Amniotic epithelial cell (primary cell): ENCODE measurements around the gene LOXHD1.

Experiments used
- DNase-seq: peaks from one replicate; pipeline ENCODE4 v3.0.0-alpha.2; 2010; ENCODE audit warnings: low read depth

Gene LOXHD1

DNA sequence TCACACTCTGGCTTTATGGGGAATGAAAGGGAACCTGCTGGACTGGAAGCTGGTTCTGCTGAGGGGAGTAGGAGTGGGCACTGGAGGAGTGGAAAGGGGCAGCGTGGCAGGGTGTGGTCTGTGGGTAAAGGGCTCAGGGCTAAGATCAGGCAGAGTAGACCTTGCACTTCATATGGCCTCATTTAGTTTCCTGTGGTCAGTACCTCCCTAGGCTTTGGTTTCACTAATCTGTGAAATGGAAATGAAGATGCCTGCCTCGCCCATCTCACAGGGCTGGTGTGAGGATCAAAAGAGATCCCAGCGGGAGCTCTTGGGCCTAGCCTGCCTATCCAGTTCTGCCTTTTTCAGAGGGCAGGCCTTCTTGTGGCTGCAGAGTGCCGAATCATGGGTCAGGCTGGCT lies 208.7 kb downstream of the LOXHD1 start:
- DNase-seq = no peak

DNA sequence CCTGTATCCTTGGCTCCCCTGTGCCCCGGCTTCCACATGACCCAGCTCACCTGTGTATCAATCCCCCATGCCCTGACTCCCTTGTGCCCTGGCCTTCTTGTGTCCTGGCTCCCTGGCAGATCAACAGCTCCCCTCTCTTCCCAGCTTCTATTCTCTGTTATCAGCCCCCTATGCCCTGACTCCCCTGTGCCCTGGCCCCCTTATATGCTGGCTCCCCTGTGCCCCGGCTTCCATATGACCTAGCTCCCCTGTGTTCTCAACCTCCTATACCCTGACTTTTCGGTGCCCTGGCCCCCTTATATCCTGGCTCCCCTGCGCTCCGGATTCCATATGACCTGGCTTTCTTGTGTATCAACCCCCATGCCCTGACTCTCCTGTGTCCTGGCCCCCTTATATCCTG lies 209.2 kb downstream of the LOXHD1 start:
- DNase-seq = no peak

DNA sequence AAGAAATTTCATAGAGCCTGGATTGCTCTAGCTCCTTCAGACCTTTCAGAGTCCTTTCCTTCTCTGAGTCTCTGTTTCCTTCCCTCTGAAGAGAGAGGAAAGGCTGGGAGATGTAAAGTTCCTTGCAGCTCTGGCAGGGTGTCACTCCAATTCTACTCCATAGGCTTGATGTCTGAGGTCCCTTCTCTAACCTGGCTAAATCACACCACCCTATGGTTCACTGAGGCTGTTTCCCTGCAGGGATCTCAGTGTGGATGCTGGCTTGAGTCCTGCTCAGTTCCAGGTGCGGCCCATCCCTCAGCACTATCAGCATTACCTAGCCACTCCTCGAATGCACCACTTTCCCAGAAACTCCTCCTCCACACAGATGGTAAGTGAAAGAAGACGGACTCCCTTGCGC lies 209.7 kb downstream of the LOXHD1 start:
- no peak for DNase-seq

DNA sequence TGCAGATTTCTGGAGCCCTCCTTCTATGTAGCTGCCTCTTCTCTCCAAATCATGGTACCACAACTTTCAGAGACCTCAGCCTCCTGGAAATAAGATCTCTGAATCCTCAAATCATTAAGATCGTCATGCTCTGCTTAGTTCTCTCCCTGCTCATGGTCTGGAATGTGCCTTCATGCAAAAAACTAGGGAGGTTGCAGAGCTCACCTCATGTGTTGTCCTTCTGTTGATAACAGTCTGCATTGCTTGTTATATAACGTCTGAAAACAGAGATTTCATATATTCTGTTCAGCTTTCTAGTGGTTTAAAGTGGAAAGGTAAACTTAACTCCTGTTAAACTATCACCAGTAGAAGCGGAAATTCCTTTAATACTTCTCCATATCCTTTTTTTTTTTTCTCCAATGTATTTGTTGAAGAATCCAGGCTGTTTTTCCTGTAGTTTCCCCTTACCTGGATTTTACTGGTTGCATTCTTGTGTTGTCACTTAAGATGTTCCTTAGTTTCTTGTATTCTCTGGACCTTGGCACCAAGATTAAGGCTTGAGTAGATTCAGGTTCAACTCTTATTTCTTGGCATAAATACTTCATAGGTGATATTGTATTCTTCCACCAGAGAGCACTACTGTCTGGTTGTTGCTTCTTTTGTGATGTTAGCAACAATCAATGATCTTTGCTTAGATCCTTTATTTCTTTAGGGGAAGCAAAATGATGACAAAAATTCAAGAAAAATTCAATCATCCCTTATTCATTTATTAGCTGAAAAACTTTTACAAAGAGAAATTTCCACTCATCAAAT lies 211.3 kb downstream of the LOXHD1 start:
- no peak for DNase-seq

DNA sequence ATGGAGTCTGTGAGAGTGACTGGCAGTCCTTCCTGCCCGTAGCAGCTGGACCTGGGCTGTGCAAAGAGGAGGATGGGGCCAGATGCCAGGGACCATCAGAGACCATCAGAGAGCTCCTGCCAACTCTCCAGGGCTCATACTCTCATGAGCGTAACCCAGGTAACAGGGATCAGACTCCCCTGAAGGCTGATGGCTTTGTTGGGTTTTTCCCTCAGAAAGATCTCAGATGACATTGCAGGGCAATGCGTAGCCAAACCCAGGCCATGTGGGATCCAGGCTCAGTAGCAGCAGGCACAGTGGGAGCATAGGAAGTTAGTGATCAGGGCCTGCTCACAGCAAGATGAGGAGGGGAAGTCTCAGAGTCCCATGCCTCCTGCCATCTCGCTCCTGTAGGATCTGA lies 218.0 kb downstream of the LOXHD1 start:
- DNase-seq = no peak

DNA sequence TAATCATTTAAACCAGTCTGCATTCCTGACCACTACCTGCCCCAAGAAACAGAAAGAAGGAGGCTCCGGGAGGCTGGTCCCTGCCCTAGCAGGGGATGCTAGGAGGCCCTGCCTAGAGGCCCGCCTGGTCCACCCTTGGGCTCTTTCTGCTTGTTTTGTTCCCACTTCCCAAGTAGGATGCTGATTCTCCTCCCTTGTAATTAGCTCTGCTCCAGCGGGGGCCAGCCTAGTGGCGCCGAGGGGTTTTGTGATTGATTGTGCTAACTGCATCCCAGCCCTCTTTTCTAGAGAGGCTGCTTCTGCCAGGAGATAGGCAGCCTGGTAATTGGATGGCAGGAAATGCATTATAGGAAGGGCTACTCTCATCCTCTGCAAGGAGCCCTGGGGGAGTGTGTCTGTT lies 220.0 kb downstream of the LOXHD1 start:
- no peak for DNase-seq

DNA sequence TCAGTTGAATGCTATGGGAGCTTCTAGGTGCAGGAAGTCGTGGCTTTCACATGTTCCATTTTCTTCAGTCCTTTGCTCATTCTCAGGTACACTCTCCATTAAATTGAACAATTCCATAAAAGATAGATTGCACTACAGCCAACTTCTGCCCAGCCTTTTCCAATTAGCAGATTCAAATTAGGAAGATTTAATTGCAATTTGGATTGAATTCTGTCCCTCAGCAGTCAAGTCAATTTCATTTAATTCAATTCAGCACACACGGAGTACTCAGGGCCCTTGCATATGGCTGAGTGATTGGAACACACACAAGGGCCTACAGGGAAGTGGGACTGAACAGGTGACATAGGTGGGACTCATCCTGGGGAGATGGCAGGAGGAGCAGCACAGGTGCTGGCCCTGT lies 220.4 kb downstream of the LOXHD1 start:
- no peak for DNase-seq

DNA sequence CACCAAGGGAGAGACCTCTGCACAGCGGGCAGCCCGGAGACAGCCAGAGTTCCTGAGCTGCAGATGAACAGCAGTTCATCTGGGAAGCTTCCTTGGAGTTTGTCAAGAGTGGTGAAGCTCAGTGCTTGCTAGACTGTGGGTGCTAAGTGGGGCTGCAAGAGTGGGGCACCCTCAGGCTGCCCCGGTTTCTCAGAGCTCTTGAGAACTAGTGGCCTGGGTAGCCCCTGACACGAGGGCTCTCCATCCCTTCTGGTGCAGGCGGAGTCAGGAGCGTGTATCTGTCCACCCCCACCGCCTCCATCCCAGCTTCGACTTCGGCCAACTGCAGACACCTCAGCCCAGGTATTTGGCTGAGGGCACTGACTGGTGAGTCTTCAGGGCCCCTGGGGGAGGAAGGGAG lies 222.0 kb downstream of the LOXHD1 start:
- DNase-seq = no peak

DNA sequence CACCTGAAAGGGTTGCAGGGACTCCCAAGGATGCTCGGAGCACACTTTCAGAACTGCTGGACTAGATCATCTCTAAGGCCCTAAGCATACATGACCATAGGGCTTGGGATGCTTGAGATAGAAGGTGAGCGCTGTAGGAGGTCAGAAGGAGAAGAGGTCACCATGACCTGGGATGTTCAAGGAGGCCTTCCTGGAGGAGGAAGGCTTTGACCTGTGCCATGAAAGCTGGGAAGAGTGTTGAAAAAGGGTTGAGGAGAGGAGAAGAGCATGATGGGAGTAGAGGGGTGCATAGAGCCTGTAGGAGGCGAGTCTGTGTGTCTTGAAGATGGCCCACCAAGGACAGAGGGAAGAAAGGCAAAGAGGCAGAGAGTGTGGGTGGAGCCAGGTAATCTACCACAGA lies 222.4 kb downstream of the LOXHD1 start:
- DNase-seq = no peak

DNA sequence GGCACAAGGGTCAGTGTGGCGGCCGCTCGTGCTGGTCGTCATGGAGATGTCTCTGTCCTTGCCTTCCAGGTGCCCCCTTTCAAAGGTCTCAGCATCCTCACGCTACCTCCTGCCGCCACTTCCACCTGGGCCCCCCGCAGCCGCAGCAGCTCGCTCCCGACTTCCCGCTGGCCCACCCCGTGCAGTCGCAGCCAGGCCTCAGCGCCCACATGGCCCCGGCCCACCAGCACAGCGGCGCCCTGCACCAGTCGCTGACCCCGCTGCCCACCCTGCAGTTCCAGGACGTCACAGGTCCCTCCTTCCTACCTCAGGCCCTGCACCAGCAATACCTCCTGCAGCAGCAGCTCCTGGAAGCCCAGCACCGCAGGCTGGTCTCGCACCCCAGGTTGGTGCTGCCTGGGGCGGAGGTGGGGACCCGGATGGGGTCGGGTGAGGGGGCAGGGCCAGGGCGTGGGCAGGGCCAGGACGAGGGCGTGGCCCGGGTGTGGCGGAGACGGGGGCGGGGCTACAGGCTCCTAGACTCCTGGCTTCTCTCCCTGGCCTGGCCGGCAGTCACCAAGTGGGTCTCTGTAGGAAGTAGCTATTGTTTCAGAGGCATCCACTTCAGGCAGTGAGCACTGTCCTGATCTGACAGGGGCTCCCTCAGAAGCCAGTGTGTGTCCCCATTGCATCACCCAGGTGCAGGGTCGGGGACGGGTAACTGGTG lies 223.7 kb downstream of the LOXHD1 start:
- DNase-seq = no peak

DNA sequence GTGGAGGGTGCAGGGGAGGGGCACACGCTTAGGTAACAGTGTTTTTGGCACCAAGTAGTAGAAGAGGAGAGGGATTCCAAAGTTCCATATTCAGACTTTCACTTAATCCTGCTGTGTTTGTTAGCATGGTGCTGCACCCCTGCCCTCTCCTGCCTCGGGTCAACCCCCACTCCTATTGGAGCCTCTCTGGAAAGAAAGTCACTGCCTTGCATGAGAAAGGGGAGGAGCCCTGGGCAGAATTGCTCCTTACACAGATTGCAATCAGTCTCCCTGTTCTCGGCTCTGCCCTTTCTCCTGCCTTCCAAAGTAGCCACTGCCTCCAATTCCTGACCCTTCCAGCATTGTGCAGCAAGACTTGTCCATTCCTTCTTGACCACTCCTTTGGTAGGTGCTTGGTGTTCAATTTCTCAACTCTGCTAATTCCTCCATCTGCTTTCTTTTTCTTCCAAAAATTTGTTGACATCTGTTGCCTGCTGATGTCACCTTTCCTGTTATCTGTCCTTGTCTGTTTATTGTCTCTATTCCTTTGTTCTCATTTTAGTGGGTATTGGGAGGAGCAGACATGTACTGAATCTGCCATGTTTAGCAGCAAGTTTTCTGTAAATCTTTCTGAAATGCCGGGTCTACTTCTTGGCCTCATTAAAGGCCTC lies 225.4 kb downstream of the LOXHD1 start:
- no peak for DNase-seq

DNA sequence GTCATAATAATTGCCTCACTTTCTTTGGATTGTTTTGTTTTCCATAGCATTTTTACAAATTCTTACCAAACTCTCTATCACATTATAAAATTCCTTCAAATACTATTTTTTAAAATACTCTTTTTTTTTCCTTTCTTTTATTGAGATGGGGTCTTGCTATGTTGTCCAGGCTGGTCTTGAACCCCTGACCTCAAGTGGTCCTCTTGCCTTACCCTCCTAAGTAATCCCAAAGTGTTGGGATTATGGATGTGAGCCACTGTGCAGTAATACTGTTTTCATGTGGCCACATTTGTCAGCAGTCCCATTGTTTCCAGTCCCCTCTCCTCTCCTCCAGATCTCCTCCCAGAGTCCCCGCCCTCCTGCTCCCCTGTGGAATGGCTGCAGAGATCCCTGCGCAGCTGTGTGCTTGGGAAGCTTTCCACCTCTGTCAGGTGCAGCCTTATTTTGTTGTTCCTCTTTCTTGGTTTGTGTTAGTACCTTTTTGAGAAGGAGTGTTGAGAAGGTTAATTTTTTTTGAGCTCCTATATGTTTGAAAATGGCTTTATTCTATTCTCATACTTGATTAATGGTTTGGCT lies 227.3 kb downstream of the LOXHD1 start:
- DNase-seq = no peak

DNA sequence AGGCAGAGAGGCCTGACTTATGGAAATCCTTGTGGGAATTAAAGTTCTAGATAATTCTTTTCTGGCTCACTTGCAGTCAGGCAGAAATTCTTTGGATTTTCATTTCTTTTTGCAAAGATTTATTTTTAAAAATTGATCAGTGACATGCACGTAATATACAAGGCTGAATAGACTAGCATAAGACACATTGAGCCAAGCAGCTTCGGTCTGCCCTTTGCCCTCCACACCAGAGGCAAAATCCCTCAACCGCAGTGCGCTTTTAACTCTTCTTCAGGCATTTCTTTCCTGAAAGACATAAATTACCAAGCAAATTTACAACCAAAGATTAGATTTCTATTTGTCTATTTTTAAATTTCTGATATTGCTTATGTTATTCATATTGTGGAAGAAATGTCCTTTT lies 227.9 kb downstream of the LOXHD1 start:
- DNase-seq = no peak

DNA sequence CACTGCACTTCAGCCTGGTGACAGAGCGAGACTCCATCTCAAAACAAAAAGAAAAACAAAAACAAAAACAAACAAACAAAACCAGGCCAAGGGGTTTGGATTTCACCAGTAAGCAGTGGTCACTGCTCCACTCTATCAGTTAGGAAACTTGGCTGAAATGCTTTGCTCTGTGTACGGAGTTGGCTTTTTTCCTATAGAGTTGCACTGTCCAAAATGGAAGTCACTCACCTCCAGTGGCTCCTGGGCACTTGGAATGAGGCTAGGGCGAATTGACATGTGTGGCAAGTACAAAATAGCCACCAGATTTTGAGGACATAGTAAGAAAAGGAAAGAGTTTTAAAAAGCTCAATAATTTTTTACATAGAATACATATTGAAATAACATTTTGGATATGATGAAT lies 228.7 kb downstream of the LOXHD1 start:
- DNase-seq = no peak

DNA sequence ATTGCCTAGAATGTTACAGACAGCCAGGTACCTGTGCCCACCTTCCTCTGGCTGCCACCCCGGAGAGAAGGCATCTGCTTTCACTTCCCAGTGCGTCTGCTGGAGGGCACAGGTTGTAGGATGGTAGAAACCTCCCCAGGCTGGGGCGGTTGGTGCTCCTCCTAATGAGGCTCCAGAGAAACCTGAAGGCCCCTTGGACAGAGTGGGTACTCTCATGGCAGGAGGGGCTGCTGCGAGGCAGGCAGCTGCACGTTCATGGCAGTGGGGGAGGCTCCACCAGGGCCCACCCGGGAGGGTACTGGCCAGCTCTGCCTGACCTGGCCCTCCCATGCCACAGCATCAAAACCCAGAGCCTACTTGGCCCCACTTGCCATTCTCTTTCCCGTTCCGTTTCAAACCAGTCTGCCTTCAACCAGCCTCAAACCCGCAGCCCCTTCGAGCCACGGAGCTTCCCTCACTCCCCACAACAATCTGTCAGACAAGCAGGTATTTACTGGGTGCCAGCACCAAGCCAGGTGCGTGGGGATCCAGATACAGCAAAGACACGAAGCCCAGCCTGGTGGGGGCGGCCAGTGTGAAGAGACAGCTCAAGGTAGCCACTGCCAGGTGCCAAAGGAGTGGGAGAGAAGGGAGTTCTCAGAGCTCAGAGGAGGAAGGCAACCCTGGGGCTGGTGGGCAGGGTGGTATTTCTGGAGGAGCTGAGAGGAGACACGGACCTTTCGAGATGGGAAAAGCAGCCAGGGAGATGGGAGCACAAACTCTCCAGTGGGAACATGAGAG lies 229.6 kb downstream of the LOXHD1 start:
- no peak for DNase-seq
